NOMO-1 treated with dmso at 0.1 percent for 144 hours (cell line): ENCODE data around the gene WDR93.
"Not testable (repeated sequence)": the region's sequence is repeated elsewhere in the genome, so short reads cannot be mapped to it uniquely, and the experiment has no call there.

ENCODE experiments used
- DNase-seq: peaks from one replicate; lab custom pipeline; 2025; ENCODE audit not compliant: unreplicated experiment; lab: John Stamatoyannopoulos, UW

WDR93 gene

DNA sequence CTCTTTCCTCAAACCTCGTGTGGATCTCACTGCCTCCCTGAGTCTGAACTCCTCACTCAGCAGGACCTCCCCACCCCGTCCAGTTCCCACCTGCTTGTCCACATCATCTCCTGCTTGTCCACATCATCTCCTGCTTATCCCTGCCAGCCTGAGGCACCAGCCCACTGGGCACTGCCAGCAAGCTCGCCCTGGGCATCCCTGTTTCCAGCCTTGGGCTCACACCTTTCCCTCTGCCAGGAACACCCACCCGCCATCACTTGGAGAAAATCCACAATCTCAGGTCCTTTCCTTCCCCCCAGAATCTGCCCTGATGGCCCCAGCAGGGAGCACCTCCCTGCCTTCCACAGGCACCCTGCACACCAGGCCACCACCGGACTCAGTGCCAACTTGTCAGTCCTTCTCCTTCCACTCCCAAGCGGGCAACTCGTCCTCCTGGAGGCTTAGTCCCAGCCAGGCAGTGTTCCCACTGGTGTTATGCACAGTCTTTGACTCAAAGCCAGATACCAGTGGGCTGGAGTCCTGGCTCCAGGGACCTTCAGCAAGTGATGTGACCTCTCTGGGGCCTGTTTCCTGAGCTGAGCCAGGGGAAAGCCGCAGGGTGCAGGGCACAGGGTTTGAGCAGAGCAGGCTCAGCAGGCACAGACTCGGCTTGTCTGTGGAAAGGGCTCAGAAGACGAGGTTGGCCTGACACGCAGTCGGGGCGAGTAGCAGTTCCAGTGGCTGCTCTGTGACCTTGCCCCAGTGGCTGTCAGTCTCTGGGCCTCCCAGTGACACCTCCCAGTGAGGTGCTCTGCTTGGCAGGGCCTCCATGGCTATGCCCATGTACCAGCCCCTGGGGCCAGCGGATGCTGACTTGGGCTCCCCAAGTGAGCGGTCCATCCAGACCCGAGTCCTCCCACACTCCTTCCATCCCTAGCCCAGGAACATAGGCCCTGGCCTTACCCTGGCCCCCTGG, 76.0 kb downstream of the WDR93 start:
- no peak for DNase-seq

DNA sequence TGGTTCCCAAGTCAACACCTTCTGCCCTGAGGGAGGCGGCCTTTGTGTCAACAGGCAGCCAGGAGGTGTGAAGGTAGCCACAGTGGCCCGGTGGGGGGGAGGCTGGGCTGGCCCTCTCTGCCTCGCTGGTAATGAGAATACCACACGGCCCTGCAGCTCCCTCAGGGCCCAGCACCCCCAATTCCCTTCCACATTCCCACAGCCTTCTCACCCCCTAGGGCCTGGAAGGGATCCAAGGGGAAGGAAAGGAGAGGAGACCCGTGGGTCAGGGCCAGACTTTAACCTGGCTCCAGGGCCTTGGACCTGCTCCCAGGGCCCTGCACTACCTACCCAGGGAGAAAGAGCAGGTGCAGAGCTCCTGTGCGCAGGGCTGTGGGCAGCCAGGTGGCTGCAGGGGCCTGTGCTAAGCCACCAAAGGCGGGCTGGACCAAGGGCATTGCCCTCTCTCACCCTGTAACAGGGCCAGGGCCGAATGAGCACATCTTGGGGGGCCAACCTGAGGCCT, 76.9 kb downstream of the WDR93 start:
- DNase-seq = no peak

DNA sequence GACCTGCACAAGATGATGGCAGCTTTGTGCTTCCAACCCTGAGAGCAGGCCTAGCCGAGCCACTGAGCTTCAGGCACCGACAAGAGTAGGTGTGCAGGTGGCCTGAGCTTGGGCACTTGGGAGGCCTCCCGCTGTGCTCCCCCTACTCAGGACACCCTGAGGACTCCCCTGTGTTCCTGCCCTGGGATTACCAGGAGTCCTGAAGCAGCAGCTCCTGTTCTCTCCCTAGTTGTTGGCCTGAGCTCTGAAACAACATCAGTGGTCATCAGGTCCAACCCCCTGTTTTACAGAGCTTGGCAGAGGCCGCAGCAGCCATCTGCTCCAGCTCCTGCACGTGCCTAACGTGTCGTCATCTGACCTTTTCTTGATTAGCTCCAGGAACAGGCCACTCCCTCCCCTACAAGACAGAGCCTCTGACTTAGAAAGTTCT, 77.5 kb downstream of the WDR93 start:
- DNase-seq = no peak

DNA sequence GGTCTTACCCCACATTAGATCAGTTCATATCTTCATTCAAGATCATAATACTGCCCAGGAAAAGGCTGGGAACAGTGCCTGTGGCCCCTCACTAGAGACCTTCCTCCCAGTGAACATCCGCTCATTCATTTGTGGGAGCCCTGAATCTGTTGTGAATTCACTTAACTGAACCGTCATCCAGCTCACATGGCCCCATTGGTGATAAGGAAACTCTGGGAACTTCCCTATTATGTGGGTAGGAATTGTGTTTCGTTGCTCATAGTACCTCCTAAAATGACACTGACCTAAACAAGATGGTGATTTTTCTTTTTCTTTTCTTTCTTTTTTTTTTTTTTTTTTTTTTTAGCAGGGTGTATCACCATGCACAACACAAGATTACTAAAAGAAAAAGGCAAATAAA, 78.8 kb downstream of the WDR93 start:
- DNase-seq = no peak

DNA sequence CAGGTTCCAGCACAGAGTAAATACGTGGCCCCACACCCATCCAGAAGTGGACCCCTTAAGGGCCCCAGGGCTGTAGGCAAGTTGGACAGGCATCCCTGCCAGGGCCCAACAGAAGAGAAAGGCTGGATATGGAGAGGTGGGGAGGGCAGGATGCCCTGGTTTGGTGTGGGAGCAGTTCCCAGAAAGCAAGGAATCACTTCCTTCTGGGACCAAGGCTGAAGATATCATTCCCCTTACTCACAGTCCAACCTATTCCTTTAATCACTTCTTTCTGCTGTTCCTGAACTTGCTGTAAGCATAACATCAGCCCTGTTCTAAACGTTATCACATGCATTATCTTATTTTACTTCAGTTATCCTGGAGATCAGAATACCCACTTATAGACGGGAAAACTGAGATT, 79.4 kb downstream of the WDR93 start:
- DNase-seq = no peak

DNA sequence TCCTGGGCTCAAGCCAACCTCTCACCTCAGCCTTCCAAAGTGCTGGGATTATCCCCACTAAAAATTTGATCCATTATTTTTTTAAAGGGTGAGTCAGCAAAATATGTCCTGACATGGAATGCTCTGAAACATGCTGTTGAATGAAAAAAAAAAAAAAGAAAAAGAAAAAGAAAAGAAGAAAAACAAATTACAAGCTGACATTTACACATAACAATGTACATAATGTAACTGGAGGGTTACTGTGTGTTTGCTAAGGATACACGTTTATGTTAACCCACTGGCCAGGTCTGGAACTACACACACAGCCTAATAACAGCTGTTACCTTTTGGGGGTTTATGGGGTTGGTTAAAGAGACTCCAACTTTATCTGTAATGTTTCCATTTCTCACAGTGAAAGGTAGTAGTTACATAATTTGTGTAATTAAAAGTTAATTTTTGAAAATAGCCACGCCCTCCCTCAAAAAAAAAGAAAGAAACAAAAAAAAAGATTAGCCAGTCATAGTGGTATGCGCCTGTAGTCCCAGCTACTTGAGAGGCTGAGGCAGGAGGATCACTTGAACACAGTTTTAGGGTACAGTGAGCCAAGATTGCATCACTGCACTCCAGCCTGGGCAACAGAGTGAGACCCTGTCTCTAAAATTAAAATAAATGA, 82.4 kb downstream of the WDR93 start:
- no peak for DNase-seq

DNA sequence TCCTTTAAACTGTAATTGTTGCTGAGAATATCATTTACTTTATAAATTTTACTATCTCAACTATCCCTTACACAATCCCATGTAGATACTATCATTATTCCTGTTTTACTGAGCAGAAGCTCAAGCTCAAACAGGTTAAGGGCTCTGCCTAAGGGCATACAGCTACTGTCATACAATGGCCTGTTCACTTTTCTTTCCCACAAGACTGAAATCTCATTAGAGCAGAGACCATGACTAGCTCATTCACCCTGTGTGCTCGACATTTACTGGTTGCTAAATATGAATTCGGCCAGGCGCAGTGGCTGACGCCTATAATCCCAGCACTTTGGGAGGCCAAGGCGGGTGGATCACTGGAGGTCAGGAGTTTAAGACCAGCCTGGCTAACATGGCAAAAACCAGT, 83.9 kb downstream of the WDR93 start:
- DNase-seq = no peak

DNA sequence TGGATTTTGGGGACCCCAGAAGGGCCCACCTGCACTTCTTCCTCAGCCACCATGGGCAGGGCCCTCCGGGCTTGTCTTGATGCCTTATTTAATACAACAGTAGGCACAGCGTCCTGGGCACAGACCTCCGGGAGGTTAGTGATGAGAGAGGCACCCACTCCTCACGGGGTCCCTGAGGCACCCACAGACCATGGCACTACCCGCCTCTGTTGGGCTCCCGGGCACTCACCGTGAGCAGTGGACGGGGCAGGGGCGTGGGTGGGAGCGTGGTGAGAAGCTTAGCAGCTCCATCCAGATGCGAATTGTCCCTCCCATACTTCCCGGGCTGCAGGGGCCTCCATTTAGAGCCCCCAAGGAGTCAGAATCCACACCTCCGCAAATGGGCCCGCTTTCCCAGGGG, 85.2 kb downstream of the WDR93 start:
- DNase-seq = no peak

DNA sequence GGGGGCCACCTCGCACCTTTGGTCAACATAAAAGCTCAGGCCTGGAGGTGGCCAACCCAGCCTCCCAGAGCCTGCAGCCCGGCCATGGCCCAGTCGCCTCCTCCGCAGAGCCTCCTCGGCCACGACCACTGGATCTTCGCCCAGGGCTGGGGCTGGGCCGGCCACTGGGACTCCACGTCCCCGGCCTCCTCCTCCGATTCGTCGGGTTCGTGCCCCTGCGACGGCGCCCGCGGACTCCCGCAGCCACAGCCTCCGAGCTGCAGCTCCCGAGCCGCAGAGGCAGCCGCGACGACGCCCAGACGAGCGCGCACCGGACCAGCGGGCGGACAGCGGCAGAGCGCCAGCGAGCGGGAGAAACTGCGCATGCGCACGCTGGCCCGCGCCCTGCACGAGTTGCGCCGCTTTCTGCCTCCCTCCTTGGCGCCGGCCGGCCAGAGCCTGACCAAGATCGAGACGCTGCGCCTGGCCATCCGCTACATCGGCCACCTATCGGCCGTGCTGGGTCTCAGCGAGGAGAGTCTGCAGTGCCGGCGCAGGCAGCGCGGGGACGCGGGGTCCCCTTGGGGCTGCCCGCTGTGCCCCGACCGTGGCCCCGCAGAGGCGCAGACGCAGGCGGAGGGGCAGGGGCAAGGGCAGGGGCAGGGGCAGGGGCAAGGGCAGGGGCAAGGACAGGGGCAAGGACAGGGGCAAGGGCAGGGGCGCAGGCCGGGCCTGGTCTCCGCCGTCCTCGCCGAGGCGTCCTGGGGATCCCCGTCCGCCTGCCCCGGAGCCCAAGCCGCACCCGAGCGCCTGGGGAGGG, 85.9 kb downstream of the WDR93 start, which contains the start of gene MESP2:
Gene MESP2, plus strand, starts transcription at position 59 of the 799 bp plus-strand sequence. Its CDS starts 26 bp downstream, at position 85.
- peak; percentile 56 for DNase-seq

DNA sequence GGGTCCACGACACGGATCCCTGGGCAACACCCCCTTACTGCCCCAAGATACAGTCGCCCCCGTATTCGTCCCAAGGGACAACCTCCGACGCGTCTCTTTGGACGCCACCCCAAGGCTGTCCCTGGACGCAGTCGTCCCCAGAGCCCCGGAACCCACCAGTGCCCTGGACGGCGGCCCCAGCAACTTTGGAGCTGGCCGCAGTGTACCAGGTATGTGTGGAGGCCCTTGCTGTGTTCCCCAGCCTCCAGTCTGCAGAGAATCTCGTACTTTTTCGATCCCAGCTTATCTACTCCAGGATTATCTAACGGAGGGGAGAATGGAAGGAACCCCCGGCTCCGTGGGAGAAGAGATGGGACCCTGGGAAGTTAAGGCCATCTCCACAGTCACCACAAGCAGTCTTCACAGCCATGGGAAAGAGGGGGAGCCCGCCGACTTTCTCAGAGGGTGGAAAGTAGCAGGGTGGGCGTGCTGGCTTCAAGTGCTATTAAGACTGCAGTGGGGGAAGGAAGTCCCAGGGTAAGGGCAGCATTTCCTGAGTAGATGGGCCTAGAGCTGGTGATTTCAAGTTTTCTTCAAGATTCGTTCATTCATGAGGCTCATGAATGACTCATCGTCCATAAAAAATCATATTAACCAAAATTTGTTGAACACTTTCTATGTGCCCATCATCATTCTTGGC, 86.6 kb downstream of the WDR93 start:
- DNase-seq = no peak

DNA sequence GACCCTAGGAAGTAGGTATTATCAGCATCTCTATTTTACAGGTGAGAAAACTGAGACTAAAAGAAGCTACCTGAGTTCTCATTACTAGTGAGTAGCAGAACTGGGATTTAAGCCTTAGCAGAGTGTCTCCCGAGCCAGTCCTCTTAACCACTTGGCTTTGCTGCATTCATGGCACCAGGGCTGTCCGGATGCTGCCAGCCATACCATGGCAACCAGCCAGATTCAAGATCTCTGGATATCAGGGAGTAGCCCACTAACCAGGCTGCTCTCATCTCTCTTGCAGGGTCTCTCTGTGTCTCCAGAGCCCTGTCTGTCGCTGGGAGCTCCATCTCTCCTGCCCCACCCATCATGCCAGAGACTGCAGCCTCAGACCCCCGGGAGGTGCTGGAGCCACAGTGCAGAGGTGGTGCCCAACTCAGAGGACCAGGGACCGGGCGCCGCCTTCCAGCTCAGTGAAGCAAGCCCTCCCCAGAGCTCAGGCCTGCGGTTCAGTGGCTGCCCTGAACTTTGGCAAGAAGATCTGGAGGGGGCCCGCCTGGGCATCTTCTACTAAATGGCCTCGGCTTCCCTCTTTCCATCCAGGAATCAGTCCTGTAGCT, 87.3 kb downstream of the WDR93 start:
- no peak for DNase-seq

DNA sequence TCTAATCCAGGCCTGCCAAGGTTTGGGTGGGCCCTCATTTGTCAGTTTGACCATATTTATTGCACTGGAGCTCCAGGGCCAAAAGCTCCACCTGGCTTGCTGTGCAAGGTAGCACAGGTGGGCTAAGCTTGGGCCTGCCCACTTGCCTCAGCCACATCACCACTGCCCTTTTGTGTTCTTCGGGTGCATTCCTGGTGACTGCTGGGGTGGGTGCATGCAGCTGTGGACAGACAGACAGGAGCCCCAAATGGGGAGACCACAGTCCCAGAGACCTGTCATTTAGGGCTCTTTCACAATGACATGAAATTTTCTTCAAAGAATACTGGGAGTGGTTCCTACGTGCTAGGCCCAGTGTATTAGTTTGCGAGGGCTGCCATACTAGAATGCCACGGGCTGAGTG, 88.2 kb downstream of the WDR93 start:
- no peak for DNase-seq

DNA sequence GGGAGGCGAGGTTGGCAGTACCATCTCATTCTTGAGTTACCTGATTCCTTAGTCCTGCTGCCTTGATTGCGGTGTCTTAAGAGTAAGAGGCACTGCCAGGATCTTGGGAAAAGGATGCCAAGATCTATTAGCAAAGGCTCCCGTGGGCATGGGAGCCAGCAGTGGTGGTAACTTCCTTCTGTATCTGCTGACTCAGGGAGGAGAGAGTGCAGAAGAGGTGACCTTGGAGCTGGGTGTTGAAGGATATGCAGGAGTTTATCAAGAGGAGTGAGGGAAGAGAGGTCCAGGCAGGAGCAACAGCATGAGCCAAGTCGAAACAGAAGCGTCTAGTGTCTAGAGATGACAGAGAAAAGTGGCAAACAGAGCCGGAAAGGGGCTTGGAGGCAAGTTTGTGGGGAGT, 90.0 kb downstream of the WDR93 start:
- no peak for DNase-seq

DNA sequence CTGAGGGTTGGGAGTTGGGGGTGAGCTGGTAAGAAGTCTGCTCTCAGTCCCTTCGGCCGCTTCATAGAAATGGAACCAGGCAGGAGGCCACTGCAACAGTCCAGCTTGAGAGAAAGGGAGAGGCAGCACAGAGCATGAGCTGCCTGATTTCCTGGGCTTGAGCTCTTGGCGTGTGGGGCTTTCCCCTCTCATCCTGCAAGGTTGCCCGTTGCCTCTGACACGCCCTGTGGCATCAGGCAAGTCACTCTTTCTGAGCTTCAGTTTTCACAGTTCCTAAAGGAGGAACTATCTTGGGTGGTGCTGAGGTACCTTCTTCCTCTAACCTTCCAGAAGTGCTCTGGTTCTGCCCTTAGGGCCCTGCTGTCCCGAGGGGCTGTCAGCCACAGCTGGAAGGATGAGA, 90.4 kb downstream of the WDR93 start:
- peak; percentile 81 for DNase-seq

DNA sequence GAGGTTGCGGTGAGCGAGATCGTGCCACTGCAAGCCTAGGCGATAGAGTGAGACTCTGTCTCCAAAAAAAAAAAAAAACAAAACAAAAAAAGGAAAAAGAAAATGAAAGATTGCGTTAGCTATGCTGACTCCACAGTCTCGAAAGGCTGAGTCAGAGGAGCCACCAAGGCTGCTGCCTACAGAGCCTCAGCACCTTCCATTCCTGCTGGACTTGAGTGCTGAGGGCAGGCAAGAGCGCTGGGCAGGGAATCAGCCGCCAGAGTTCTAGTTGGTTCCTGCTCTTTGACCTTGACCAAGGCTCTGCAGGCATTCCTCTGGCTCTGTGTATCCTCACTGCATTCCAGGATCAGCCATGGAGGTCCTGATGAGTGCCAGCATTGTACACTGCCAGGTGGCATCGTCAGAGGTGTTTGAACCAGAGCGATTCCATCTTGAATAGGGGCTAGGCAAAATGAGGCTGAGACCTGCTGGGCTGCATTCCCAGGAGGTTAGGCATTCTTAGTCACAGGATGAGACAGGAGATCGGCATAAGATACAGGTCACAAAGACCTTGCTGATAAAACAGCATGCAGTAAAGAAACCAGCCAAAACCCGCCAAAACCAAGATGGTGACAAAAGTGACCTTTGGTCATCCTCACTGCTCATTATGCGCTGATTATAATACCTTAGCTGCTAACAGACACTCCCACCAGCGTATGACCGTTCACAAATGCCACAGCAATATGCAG, 91.4 kb downstream of the WDR93 start:
- peak; percentile 29 for DNase-seq

DNA sequence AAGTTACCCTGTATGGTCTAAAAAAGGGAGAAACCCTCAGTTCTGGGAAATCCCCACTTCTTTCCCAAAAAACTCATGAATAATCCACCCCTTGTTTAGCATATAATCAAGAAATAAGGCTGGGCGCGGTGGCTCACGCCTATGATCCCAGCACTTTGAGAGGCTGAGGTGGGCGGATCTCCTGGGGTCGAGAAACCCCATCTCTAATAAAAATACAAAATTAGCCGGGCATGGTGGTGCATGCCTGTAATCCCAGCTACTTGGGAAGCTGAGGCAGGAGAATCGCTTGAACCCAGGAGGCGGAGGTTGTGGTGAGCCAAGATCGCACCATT, 92.0 kb downstream of the WDR93 start:
- DNase-seq = not testable (repeated sequence)

DNA sequence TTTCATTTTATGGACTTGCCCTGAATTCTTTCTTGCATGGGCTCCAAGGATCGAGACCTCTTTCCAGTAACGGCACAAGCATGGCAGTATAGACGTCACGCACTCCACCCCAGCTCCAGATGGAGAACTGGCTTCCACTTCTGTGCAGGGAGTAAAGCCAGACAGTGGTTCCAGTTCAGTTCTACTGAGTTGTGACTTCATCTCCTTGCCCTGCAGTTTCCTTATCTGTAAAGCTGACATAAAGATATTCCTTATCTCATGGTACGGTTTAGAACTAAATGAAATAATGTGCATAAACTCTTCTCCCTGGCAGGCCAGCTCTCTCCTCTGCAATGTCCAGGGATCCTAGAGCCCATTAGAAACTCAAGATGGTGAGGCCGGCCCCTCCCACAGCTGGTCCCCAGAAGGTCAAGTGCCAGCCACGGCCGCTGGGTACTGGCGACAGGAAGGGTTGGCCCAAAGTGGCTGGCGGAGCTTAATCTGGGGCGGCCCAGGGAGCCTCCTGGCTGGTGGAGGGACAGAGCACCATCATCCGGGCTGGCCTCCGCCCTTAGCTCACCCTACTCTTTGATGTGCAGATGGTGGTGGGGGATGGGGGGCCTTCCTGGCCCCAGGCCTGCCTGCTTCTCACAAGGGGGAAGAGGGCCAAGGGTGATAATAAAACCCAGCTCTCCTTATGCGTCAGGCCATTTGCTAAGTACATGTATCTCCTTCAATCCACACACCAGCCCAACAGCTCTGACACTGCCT, 92.7 kb downstream of the WDR93 start:
- DNase-seq = no peak

DNA sequence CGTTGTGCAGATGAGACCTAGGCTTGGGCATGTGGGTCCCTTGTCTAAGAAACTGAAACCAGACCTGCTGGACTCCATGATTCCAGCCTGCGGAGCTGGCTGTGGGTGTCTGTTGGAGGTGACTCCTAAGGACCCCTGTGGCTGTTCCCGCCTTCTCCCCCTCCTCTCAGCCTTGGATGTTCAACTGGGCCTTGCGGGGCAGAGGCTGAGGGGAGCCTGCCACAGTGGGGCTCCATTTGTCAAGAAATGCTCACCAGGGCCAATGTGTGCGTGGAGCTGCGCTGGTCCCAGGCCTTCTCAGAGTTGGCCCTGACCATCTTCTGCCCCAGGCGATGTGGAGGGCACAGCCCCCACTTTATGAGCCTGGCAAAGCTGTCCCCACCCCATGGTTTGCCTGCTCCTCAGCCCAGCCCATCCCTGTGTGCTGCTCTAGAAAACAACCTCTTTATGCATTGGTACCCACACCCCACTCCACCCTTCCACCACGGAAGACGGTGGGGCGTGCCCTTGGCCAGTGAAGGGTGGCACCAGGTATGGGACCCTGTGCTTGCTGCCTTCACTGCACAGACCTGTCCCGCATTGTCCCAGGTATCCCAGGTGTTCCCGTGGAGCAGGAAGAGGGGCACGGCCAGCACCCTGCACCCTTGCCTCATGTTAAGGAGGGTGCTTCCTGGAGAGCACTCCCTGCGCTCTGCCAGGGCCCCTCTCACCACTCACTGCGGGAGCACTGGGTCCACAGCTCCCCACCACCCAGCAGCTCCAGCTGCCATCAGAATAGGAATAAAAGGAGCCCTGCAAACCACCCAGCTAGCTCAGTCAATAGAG, 93.5 kb downstream of the WDR93 start:
- DNase-seq = no peak
